Activated effector memory CD4-positive, alpha-beta T cell treated with Interleukin-2 at 50 U/mL for 16 hours (primary cell): ENCODE results near the gene LY6G5B.

ENCODE experiments used
- DNase-seq: peaks from one replicate; pipeline ENCODE4 v3.0.0-alpha.2; 2020

Gene LY6G5B, protein sequence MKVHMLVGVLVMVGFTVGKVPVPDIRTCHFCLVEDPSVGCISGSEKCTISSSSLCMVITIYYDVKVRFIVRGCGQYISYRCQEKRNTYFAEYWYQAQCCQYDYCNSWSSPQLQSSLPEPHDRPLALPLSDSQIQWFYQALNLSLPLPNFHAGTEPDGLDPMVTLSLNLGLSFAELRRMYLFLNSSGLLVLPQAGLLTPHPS

DNA sequence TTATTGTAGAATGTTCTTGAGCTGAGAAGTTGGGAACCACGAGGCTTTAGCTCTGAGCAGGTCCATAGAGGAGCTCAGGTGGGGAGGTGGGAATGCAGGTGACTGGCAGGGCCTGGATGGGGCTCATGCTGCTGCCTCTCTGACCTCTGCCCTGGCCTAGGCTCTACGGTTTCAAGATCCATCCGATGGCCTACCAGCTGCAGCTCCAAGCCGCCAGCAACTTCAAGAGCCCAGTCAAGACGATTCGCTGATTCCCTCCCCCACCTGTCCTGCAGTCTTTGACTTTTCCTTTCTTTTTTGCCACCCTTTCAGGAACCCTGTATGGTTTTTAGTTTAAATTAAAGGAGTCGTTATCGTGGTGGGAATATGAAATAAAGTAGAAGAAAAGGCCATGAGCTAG lies at the start of gene LY6G5B:
LY6G5B (plus strand) TSS at position 301 of the 400 bp plus-strand sequence. CDS start 975 bp downstream, outside the sequence.
- DNase-seq, result no peak

GRCh38 chr6:31620586-31621319 lies 49.0 kb upstream of the LY6G5B start, which contains the start of gene PRRC2A:
Gene PRRC2A (plus strand): TSS chr6:31620715. CDS start chr6:31622790, 2,075 bp downstream.
- DNase-seq, result no peak

GRCh38 chr6:31621320-31621939 lies 48.3 kb upstream of the LY6G5B start:
- DNase-seq, result no peak

GRCh38 chr6:31621991-31622390 lies 47.8 kb upstream of the LY6G5B start:
- no peak for DNase-seq

DNA sequence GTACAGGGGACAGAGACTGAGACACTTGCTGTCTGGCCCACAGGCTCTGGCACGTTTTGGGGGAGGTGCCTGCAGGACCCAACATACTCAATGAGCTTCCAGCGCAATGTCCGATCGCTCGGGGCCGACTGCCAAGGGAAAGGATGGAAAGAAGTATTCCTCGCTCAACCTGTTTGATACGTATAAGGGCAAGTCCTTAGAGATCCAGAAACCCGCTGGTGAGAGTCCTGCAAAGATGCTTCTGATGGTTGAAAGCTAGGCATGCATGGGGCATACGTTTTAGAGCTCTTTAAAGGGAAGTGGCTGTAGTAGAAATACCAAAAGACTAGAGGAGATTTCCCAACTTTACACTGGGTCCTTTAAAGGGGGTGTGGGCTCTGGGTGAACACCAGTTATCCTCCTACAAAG lies 47.1 kb upstream of the LY6G5B start:
- DNase-seq, result no peak

DNA sequence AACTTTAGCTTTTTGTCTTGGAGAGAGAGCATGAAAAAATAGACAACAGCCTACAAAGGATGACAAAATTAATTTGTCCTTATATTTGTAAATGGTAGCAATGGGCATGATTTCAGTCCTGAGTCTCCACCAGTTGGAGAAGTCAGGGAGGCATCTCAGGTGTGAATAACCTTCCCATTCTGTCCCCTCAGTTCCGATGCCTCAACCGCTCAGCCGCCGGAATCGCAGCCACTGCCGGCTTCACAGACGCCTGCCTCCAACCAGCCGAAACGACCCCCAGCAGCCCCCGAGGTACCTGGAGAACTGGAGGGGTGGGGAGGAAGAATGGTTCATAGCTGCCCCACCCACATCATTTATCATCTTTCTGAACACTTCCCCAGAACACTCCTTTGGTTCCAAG lies 45.7 kb upstream of the LY6G5B start:
- no peak for DNase-seq

DNA sequence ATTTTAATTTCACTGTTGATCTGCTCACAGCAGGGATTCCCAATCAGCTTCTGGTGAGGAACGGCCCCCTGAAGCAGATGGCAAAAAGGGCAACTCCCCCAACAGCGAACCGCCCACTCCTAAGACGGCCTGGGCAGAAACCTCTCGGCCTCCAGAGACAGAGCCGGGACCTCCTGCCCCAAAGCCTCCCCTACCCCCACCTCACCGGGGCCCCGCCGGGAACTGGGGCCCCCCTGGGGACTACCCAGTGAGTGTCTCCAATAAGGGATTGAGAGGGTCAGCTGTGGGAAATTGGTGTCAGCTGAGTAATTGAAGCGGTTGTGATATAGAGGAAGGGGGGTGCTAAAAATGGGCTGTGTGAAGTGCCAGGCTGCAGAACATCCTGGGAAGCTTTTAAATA lies 42.8 kb upstream of the LY6G5B start:
- DNase-seq, result no peak

- DNase-seq, result no peak
Observed at GRCh38 chr6:31627690-31628287, 42.0 kb upstream of the LY6G5B start.

GRCh38 chr6:31629014-31629413 lies 40.8 kb upstream of the LY6G5B start:
- no peak for DNase-seq

- no peak for DNase-seq
Observed at GRCh38 chr6:31630177-31630934, 39.4 kb upstream of the LY6G5B start.

GRCh38 chr6:31631209-31631608 lies 38.6 kb upstream of the LY6G5B start:
- DNase-seq, result no peak

- DNase-seq, result no peak
Observed at GRCh38 chr6:31631681-31632278, 38.0 kb upstream of the LY6G5B start.

GRCh38 chr6:31632279-31632946 lies 37.4 kb upstream of the LY6G5B start:
- no peak for DNase-seq

DNA sequence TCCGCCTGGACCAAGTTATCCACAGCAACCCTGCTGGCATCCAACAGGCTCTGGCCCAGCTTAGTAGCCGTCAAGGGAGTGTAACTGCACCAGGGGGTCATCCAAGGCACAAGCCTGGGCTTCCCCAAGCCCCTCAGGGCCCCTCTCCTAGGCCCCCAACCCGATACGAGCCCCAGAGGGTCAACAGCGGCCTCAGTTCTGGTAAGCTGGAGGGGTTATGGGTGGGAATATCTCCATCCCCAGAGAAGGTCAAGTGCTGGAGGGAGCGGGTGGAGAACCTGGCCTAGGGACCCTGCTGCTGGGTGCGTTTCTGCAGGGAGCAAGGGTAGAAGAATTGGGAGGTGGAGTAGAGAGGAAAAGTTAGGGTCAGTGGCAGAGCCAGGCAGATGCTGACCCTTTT lies 36.3 kb upstream of the LY6G5B start:
- no peak for DNase-seq

GRCh38 chr6:31634131-31634530 lies 35.6 kb upstream of the LY6G5B start:
- DNase-seq, result no peak

- DNase-seq, result no peak
Observed at GRCh38 chr6:31634969-31635575, 34.7 kb upstream of the LY6G5B start.

DNA sequence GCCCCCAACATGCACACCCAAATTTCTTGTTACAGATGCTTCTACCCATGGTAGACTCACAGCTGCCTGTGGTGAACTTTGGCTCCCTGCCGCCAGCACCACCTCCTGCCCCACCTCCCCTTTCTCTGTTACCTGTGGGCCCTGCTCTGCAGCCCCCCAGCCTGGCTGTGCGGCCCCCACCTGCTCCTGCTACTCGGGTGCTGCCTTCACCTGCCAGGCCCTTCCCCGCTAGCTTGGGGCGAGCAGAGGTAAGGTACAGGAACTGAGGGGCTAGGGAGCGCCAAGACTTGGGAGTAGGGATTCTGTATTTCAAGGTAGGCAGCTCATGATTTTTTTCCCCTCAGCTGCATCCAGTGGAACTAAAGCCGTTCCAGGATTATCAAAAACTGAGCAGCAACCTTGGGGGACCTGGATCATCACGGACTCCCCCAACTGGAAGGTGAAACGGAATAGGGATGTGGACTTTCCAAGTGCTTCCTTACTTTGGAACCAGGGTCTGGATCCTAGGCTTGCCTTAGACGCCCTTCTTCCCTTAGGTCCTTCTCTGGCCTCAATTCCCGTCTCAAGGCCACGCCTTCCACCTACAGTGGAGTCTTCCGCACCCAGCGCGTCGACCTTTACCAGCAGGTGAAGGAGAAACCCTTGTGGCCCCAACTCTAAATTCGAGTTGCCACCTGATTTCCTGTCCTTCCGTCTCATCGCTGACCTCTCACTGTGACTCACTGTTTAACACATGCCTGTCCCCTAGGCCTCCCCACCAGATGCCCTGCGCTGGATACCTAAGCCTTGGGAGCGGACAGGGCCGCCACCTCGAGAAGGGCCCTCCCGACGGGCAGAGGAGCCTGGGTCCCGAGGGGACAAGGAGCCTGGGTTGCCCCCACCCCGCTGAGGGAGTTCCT lies 32.8 kb upstream of the LY6G5B start:
- DNase-seq, result no peak

DNA sequence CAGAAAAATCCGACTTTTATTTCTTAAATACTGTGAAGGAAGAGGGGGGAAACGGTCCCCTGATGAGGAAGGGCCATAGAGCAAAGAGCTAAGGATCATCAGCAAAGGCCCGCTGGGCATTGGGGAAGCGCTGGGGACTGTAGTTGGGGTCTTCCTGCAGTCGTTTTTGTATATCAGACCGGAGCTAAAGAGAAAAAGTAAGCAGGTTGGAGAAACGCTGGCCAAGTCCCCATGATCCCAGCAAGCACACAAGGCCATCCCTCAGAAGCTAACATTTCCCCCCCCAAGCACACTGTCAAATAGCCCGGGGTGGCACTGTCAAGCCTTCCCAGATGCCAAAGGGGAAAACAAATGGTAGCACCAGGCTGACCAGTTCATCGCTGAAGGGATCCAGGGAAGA lies 30.7 kb upstream of the LY6G5B start:
- DNase-seq, result no peak

GRCh38 chr6:31639449-31639861 lies 30.3 kb upstream of the LY6G5B start:
- no peak for DNase-seq

DNA sequence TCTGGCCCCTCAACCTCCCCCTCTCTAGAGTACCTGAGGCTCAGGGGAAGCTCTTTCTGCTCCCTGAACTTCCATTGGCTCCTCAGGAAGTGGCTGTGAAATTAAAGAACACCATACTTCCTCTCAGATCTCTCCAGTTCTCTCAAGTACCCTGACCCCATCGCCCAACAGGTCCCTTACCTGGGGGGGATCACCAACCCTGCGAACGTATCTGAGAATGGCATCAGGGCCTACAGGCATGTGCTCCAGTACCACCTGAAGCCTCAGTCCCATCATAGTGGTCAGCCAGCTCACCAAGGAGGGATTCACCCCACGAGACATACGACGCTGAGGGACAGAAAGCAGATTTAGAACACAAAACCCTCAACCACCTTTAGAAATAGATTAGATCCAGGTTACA lies 29.2 kb upstream of the LY6G5B start:
- no peak for DNase-seq
